ENCODE data around the gene RYK.

DNA sequence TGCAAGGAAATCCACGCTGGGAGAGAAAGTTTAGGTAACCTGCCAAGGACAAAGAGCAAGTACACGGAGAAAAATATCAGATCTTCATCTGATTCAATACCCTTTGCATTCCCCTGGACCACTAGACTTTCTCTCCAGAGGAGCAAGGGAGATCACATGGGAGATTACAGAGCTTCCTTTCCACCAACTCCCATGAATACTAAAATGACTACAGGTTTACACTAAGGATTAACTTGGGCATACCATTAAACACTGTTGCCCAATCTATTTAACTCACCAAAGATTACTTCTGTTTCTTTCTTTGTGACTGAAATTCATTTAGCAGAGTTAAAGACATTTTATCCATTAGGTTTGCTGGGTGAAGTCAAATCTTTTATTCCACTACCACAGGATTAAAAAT is 71.2 kb downstream of the RYK start:
- TF ChIP-seq, protein P1, sequence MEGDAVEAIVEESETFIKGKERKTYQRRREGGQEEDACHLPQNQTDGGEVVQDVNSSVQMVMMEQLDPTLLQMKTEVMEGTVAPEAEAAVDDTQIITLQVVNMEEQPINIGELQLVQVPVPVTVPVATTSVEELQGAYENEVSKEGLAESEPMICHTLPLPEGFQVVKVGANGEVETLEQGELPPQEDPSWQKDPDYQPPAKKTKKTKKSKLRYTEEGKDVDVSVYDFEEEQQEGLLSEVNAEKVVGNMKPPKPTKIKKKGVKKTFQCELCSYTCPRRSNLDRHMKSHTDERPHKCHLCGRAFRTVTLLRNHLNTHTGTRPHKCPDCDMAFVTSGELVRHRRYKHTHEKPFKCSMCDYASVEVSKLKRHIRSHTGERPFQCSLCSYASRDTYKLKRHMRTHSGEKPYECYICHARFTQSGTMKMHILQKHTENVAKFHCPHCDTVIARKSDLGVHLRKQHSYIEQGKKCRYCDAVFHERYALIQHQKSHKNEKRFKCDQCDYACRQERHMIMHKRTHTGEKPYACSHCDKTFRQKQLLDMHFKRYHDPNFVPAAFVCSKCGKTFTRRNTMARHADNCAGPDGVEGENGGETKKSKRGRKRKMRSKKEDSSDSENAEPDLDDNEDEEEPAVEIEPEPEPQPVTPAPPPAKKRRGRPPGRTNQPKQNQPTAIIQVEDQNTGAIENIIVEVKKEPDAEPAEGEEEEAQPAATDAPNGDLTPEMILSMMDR (IDR thresholded peaks at IDR 0.05): no peak
- no peak for TF ChIP-seq POLR2A (IDR thresholded peaks at IDR 0.05)

Data from esophagus squamous epithelium (tissue), 4 donors.